GM19438 (cell line): ENCODE data around the gene SOBP.
"Not testable (repeated sequence)": the region's sequence is repeated elsewhere in the genome, so short reads cannot be mapped to it uniquely, and the experiment has no call there.

ENCODE experiments used
- ATAC-seq: cut with Tn5 transposase; IDR thresholded peaks from one replicate; pipeline ENCODE4 v1.9.1; 2021; ENCODE audit warnings: low read depth; ENCODE audit not compliant: unreplicated experiment

SOBP gene

DNA sequence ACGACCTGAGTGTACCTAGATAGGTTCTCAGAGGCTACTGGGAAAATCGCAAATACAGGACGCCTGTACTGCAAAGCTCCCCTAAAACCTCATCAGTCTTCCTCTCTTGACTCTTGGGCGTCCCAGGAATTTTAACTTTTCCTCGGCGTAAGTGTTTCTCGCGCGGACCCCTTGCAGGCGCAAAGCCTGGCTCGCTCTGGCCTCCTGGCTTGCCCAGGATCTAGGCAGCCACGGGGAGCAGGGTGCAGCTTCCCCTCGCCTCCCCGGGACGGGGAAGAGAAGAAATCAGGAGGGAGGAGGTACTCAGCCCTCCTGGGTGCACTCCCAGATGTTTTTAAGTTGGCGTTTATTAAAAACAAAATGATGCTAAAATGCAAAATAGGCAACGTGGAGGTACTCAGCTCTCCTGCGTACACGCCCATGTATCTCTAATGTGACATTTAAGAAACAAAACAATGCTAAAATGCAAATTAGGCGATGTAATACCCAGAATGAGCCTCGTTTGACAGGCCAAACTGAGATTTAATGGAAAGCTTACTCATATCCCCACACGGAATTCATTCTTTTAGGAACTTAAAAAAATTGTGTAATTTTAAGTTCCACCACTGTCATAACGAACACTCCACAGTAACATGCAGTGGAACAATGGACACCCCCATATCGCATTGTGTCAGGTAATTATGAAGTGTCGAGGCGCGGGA, 1.6 kb upstream of the SOBP start:
- no peak for ATAC-seq

DNA sequence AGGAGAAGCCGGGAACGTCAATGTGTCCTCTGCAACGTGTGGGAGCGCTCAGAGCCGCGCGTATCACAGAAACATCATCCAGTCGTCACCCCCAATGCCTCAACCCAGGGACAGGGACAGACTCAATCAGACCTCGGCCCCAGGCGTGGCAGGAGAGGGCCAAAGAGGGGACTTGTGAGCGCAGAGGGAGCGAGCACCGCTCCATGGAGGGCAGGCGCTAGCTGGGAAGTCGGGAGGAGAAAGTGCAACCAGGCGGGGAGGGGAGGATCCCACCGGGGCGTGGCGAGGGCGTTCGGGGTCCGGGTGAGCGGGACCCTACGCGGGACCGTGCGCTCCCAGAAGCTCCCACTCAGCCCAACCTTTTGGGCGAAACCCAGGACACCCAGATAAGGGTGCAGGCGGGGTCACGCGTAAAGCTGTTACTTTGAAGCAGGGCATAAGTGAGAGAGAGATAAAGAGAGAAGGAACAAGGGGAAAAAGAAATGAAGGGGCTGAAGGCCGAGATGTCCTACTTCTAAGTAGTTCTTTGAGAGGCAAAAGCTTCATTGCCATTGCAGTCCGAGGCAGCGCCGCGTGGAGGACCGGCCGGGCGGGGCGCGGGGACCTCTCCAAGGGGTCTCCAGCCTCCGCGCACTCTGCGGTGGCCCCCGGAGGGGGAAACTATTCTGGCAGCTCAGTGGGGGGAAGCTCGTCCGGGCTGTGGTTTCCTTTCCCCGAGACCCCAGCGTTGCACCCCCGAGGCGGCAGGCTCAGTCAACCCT, 862 bp upstream of the SOBP start:
- ATAC-seq: no peak

DNA sequence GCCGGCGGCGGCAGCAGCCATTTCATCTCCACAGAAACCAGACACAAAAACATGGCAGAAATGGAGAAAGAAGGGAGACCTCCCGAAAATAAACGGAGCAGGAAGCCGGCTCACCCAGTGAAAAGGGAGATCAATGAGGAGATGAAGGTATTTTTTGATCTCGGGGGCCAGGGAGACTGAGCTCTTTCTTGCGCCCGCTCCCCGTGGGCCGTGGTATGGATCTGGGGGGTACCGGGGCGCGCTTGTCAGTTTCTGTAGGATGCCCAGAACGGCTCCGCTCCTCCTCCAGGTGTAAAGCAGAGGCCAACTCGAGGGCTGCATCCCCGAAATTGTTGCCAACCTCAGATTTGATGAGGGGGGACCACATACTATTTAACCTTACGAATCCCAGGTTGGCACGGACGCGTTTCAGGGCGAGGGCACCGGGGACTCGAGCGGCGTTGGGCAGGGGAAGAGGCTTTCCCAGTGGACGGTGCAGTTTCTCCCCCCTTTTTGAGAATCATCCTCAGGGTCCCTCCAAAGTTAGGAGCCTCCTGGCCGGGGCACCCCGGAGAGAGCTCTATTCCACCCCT, 735 bp downstream of the SOBP start:
- no peak for ATAC-seq

DNA sequence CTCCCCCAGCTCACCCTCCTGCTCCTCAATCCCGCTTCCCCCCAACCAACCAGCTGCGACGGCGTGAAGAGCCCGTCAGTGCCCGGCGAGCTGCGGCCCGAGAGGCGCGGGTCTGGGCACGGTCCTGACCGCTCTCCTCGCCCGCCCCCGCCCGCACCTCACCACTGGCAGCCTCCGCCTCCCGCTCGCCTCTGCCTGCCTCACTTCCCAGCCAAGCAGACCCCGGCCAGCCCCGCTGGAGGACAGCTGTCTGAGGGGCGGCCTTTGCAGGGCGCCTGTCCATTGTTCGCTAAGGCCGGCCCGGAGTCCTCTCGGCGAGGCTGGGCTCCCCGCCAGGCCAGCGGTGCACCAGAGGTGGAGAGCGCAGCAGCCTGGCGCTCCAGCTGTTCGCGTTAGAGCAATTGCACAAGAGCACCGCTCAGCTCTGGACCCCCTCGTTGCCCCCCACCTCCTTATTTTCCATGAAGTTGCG, 1.3 kb downstream of the SOBP start:
- no peak for ATAC-seq

DNA sequence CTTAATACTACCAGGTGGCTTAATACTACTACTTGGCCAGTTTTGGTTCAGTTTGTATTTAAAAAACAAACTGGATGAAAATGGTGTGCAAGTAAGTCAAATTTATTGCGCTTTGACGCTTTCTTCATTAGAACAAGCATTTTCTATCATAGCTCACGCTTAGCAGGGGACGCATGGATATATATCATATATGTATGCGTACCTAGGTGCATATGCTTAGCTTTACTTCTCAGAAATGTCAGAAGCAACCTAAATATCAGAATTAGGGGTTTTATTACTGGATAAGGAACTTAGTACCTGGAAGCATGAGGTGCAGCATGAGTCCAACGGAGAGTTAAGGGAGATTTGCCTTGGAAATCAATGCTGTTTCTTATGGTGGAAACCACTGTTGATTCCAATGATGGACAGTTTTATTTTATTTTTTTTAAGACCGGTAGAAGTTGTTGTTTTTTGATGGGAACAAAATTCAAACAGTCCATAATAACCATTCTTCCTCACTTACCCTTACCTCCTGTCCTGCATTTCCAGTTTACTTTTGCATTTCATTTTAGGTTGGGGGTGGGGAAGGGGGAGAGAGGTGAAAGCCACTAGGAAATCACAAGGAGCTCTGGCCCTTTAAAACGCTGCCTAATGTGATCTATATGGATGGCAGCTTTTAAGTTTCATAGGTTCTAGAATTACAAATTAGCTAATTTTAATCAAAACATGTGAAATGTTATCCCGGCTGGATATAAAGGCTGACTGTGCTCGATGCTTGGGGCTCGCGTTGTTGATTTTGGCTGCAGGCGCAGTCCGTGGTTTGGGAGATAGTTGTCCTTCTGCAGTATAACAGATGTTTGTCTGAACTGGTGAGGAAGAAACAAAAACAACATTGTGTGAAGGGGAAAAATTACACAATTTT, 2.1 kb downstream of the SOBP start:
- no peak for ATAC-seq

DNA sequence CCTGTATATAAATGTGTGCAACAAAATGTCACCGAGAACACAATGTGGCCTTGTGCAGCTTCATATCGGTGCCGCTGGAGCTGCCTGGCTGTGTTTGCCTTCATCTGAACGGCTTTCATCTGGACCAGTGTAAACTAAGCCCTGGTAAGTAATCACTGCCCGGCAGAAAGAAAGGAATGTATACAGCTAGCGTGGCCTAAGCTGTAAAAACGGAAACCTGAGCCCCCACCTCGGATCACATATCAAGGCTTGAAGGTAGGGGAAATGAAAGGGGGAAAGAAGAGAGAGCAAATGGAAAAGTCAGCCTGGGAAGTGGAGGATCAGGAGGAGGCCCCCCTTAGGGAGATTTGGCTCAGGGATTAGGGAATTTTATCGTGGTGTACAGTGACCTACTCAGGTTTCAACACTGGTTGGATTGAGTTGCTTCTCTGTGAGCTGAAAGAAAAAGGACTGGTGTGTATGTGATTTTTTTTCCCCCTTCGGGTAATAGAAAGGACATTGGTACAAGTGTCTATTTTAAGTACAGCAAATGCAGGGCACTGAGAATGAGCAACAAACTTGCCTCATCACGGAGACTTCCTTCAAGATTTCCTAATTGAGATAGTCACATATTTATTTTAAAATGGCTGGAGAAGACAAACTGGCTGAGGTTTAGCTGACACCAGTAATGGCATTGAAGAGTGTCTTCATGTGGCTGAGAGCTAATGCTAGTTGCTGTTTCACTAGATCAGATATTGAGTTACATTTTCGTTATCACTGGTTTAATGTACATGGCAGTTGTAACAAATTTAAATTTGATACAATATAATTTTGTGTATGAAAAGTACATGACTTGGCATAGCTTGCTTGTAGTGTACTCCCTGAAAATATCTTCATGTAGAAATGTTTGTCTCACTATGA, 3.5 kb downstream of the SOBP start:
- ATAC-seq: no peak

GRCh38 chr6:107495196-107495643, 5.3 kb downstream of the SOBP start:
- no peak for ATAC-seq

DNA sequence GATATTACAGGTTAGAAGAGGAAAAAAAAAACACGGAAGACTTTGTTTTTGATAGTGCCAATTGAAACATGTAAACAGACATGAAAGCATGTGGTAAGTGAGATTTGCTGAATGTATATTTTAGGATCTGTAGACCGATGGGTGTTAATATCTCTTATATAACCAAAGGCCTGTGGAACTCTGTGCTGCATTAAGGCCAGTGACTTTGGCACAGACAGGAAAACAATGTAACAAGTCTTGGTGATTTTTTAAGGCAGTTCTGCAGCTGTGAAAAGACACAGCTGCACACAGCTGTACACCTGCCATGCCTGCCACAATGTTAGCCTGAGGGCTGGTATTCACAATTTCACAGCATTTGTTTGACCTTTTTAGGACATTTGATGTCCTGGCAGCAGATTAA, 6.1 kb downstream of the SOBP start:
- no peak for ATAC-seq

- ATAC-seq: no peak
These were observed 7.2 kb downstream of the SOBP start for GRCh38 chr6:107496892-107497684.

GRCh38 chr6:107504270-107505026, 14.5 kb downstream of the SOBP start:
- ATAC-seq: no peak

DNA sequence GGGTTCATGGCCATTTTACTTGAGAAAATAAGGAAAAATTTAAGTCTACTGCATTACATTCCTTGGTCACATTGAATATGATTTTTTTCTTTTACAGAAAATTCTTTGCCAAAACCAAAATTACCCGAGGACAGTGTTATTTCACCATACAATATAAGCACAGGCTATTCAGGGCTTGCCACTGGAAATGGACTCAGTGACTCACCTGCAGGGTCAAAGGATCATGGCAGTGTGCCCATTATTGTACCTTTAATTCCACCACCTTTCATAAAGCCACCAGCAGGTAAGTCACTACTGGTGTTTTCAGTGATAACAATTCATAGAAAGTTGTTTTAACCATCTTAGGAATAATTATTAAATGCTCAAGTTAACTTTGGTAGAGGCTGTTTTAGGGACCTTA, 16.2 kb downstream of the SOBP start:
- ATAC-seq: no peak

- ATAC-seq: no peak
These were observed 19.6 kb downstream of the SOBP start for GRCh38 chr6:107509506-107509905.

DNA sequence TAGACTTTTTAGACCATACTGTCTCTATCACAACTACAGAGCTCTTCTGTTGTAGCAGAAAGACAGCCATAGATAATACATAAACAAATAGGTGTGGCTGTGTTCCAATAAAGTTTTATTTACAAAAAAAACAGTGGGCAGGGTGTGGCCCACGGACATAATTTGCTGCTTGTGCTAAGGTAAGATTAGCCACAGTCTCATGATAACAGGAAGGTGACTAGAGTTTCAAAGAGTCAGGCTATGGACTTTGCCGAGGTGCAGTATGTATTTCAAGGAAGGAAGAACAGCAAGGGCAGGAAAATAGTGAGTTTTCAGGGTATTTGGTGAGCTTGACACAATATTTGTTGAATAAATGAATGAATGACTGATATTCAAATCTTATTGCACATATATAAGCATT, 20.2 kb downstream of the SOBP start:
- ATAC-seq: no peak

- ATAC-seq: no peak
These were observed 21.6 kb downstream of the SOBP start for GRCh38 chr6:107511511-107511993.

- no peak for ATAC-seq
These were observed 23.3 kb downstream of the SOBP start for GRCh38 chr6:107513214-107513613.

- ATAC-seq: no peak
These were observed 26.0 kb downstream of the SOBP start for GRCh38 chr6:107515955-107516354.

DNA sequence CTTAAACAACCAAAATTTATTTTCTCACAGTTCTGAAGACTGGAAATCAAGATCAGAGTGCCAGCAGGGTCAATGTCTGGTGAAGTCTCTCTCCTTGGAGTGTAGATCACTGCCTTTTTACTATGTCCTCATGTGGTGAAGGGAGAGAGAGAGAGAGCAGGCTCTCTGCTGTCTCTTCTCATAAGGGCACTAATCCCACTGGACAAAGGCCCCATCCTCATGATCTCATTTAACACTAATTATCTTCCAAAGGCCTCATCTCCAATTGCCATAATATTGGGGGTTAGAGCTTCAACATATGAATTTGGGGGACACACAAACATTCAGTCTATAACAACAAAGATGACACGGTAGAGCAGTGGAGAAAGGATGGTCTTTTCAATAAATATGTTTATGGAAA, 27.4 kb downstream of the SOBP start:
- ATAC-seq: no peak

- not testable (repeated sequence) for ATAC-seq
These were observed 29.3 kb downstream of the SOBP start for GRCh38 chr6:107519224-107519623.
